IPS DF 4.7 (cell line): ENCODE data around the gene FRMD4A.

Experiments used
- DNase-seq: peaks from one replicate; pipeline ENCODE4 v3.0.0-alpha.2; 2013; ENCODE audit warnings: low spot score; ENCODE audit errors: extremely low read depth

The FRMD4A gene

GRCh38 chr10:14017467-14017866 is 313.3 kb downstream of the FRMD4A start:
- no peak for DNase-seq

GRCh38 chr10:14016931-14017333 is 313.8 kb downstream of the FRMD4A start:
- DNase-seq = no peak

GRCh38 chr10:14016011-14016536 is 314.6 kb downstream of the FRMD4A start:
- DNase-seq = no peak

DNA sequence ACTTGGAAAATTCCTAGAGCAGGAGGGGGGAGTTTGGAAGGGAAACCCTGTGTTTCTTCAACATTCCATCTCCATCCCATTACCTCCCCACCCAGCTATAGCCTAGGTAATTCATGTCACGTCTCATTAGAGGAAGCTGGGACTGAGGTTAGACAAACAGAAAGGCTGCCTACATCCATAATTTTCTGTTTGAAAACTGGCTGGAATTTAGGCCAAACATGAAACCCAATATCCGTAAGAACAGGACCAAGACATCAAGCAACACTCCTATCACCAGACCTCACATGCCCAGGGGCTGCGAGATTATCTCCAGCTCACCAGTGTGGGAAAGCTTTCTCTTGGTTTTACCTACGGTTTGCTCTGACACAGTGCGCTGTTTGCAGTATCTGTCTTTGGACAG is 316.3 kb downstream of the FRMD4A start:
- no peak for DNase-seq

GRCh38 chr10:14010769-14011574 is 319.8 kb downstream of the FRMD4A start:
- DNase-seq = no peak

- DNase-seq = no peak
Observed at GRCh38 chr10:14010101-14010558, 320.6 kb downstream of the FRMD4A start.

DNA sequence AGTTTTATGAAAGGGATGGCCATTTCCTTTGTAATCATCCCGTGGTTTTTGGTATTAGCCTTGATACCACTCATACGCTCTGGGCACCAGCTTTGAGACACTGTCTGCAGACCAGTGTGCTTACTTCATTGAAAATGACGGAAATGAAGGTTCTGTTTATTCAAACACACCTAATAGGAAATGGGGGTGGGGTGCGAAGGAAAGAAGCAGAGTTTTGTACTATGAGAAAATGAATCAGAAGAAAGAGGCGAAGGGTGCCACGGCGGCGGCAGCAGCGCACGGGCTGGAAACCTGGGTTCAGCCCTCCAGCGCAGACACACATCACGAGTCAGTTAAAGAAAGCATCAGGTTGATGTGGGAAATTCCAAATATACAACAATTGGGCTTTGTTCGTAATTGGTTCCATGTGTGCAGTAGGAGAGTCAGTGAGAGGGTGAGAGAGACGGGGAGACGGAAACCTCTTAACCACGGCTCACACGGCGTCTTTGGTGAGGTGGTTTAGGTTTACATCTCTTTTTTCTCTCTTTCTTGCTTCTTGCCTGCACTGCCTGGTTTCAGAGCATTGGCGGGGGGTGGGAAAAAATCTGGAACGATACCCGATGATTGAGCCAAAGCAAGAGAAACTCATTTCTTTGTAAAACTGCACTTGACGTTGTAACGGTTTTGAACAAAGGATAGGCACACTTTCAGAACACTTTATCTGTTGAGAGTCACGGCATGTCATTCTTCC is 321.2 kb downstream of the FRMD4A start:
- no peak for DNase-seq

DNA sequence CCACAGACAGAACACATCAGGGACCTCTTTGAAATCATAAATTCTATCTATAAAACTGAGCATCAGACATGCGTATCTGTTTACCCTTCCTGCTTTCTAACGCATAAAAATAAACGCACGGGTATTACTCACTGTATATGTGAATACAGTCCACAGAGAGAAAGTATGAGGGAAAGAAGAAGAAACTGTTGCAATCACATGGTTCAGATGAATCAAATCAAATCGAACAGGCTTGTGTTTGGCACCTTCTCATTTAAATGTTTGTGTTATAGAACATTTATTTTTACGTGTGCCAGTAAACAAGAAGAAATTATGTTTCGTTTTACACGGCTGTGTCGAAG is 322.0 kb downstream of the FRMD4A start:
- DNase-seq = no peak

- DNase-seq = no peak
Observed at GRCh38 chr10:14004536-14004935, 326.2 kb downstream of the FRMD4A start.

GRCh38 chr10:14003517-14004184 is 327.1 kb downstream of the FRMD4A start:
- no peak for DNase-seq

DNA sequence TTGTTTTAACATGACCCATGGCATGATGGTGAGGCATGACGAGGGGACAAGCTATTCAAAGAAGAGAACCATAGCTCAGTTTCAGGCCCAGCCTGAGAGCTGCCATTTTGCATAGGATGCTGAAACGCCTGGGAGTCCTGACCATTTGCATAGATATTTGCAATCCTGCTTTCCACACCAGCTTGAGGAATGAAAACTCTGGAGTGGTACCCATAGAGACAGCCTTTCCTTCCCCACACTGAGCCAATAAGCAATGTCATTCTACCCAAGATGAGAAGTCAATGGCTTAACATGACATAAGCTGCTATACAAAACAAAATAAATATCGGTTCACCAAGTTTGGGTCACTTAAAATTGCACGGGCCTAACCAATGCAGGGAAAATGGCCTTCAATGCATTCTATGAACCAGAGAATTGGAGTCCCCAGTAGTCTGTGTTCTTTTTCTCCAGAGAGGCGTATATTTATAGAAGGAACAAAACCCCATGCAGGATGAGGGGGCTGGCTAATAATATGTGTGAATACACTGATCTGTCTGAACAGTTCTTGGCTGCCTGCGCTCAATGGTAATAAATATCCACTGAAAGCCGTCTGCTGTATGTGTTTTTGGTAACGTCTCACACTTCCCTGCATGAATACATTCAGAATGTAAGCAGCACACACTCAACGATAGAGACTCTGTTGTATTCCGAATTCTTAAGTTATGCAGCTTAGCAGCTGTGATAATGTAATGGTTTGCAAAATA is 329.3 kb downstream of the FRMD4A start:
- DNase-seq = no peak

GRCh38 chr10:13998163-13998835 is 332.4 kb downstream of the FRMD4A start:
- no peak for DNase-seq

DNA sequence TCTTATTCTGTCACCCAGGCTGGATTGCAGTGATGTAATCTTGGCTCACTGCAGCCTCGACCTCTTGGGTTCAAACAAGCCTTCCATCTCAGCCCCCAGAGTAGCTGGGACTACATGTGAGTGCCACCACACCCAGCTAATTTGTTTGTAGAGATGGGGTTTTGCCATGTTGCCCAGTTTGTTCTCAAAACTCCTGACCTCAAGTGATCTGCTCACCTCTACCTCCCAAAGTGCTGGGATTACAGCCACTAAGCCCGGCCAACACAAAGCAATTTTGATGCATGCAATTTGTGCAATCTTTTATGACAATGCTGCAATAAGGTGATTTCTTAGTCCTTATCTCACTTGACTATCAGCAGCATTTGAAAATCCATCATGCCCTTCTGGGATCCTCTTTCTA is 333.1 kb downstream of the FRMD4A start:
- no peak for DNase-seq

GRCh38 chr10:13994932-13995331 is 335.8 kb downstream of the FRMD4A start:
- DNase-seq = no peak

- DNase-seq = no peak
Observed at GRCh38 chr10:13993673-13994089, 337.0 kb downstream of the FRMD4A start.

DNA sequence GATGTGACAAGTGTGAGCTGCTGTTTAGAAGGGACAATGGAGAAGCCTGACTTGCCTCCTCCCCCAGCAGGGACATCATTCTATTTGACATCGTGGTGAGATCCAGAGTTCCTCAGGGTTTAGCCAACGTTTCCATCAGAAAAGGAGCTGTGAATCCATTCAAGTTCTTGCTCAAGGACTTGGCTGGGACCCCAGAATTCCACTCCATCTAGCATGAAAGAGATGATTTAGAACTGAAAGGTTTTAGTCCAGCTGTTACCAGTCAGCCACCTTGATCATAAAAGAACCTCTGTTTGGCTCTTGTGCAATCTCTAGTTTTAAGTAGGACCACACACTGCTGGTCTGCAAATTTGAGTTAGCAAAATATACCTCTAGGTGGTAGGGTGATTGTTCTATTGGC is 337.6 kb downstream of the FRMD4A start:
- no peak for DNase-seq

DNA sequence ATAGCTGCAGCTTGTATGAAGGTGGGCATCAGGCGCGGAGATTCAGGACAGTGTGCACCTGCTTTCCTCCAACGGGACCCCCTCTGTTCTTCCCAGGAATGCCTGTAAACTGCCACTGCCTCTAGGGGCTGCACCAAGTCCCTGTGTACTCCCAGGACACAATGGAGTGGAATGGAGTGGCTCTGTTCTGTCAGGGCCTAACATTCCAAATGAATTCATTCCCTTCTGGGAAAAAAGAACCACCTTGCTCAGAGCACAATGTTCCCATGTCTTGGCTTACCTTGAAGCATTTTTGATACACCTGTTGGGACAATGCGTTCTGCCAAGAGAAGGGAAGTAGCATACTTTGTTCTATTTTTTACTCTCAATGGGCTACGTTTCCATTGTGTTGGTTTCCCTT is 339.4 kb downstream of the FRMD4A start:
- no peak for DNase-seq

- DNase-seq = no peak
Observed at GRCh38 chr10:13990946-13991345, 339.8 kb downstream of the FRMD4A start.

- DNase-seq = no peak
Observed at GRCh38 chr10:13990392-13990805, 340.3 kb downstream of the FRMD4A start.

DNA sequence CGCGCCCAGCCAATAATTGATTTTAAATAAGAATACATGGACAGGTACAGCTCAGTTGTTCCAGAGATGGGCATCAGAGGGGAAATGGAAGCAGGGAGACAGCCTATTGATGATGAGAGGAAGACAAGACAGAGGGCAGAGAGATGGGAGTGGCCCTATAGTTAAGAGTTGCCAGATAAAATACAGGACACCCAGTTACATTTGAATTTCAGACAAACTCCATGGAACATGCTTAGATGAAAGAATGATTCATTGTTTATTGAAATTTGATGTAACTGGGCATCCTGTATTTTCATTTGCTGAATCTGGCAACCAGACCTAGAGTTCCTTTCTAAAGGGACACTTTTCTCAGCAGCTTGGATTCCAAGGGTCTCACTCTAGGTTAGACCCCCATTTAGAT is 341.1 kb downstream of the FRMD4A start:
- no peak for DNase-seq

DNA sequence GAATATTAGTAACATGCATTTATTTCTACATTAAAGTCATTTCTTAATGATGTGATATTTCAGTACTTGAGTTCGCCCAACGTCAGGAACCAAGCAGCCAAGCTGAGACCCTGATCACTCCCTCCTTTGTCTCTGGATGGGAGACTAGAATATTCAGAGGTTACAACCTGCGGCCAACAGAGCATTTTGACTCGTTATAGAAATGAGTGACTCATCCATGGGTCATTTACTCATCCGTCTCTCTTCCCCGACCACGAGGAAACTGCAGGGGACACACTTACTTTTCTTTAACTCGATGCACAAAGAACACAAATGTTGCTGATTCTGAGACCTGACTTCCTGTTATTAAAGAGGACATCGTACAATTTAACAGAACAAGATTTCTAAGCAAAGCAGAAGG is 343.3 kb downstream of the FRMD4A start:
- no peak for DNase-seq
